ENCODE data around the gene AIRE. TPM values are rescaled to one million over a fixed set of nuclear protein-coding genes. Genes with fewer than 3 reads are reported as not detected.
"Not testable (repeated sequence)": the region's sequence is repeated elsewhere in the genome, so short reads cannot be mapped to it uniquely, and the experiment has no call there.

The AIRE gene
- total and polyA plus RNA-seq, 3 experiments from 2014 or later = 0.22 TPM; not detected in 2

- no peaks in the 10 kb centered on the region for H3K36me3 Mint-ChIP-seq
- H3K27ac Mint-ChIP-seq = no peak overlapping the region
- Histone ChIP-seq H3K9me3 (ENCODE audit: low read length) (no peaks in the 10 kb centered on the region), H3K36me3 (ENCODE audit: insufficient read depth, low read length) (no peaks in the 10 kb centered on the region), H3K27me3 (ENCODE audit: insufficient read depth, low read length, poor library complexity, severe bottlenecking) (no peaks in the 10 kb centered on the region), H3K27ac (ENCODE audit: low read depth, low read length) (no peak overlapping the region), H3K4me1 (ENCODE audit: insufficient read depth, low read length) (no peaks in the 10 kb centered on the region), H3K4me3 (ENCODE audit: low read length) (no peak overlapping the region)
- ChIA-PET CTCF (no interaction called here), POLR2A (no interaction called here)
- DNase-seq = no peak
- H3K27me3 Mint-ChIP-seq = peaks cover 0 to 2% of the 10 kb centered on the region in 2 donors
- no peak overlapping the region for H3K4me3 Mint-ChIP-seq
- no peaks in the 10 kb centered on the region for H3K9me3 Mint-ChIP-seq
- no peaks in the 10 kb centered on the region for H3K4me1 Mint-ChIP-seq
These were observed 10.6 kb upstream of the AIRE start for GRCh38 chr21:44275041-44275440.

GRCh38 chr21:44279354-44280260 is 6.1 kb upstream of the AIRE start:
- no peak overlapping the region for H3K27ac Mint-ChIP-seq
- no peak overlapping the region for H3K27ac ChIP-seq (ENCODE audit: low read depth, low read length)

GRCh38 chr21:44281801-44282200 is 3.9 kb upstream of the AIRE start:
- no peak overlapping the region for H3K4me3 Mint-ChIP-seq
- no peaks in the 10 kb centered on the region for H3K27me3 ChIP-seq (ENCODE audit: insufficient read depth, low read length, poor library complexity, severe bottlenecking)
- H3K27ac Mint-ChIP-seq = no peak overlapping the region
- H3K4me3 ChIP-seq (ENCODE audit: low read length) = no peak overlapping the region
- H3K9me3 Mint-ChIP-seq = no peaks in the 10 kb centered on the region
- no peaks in the 10 kb centered on the region for H3K9me3 ChIP-seq (ENCODE audit: low read length)
- no peaks in the 10 kb centered on the region for H3K4me1 Mint-ChIP-seq
- POLR2A ChIA-PET = no interaction called here
- no peaks in the 10 kb centered on the region for H3K36me3 ChIP-seq (ENCODE audit: insufficient read depth, low read length)
- no peak overlapping the region for H3K27ac ChIP-seq (ENCODE audit: low read depth, low read length)
- CTCF ChIA-PET = no interaction called here
- no peaks in the 10 kb centered on the region for H3K36me3 Mint-ChIP-seq
- no peak for DNase-seq
- H3K4me1 ChIP-seq (ENCODE audit: insufficient read depth, low read length) = no peaks in the 10 kb centered on the region
- peaks cover 0 to 2% of the 10 kb centered on the region in 2 donors for H3K27me3 Mint-ChIP-seq

More at GRCh38 chr21:44279354-44280260, 6.1 kb upstream of the AIRE start:
- H3K36me3 ChIP-seq (ENCODE audit: insufficient read depth, low read length) = no peaks in the 10 kb centered on the region
- no peaks in the 10 kb centered on the region for H3K36me3 Mint-ChIP-seq
- CTCF ChIA-PET = interaction anchor here (1.0 kb wide), 1 partner anchor 18 kb away, joined by 3 read pairs; no protein-coding TSS in a partner anchor
- no peaks in the 10 kb centered on the region for H3K4me1 Mint-ChIP-seq
- H3K27me3 ChIP-seq (ENCODE audit: insufficient read depth, low read length, poor library complexity, severe bottlenecking) = no peaks in the 10 kb centered on the region
- H3K9me3 ChIP-seq (ENCODE audit: low read length) = no peaks in the 10 kb centered on the region
- POLR2A ChIA-PET = no interaction called here
- no peak for DNase-seq
- H3K4me1 ChIP-seq (ENCODE audit: insufficient read depth, low read length) = no peaks in the 10 kb centered on the region
- no peak overlapping the region for H3K4me3 Mint-ChIP-seq
- H3K27me3 Mint-ChIP-seq = peaks cover 0 to 2% of the 10 kb centered on the region in 2 donors
- H3K9me3 Mint-ChIP-seq = no peaks in the 10 kb centered on the region
- no peak overlapping the region for H3K4me3 ChIP-seq (ENCODE audit: low read length)

GRCh38 chr21:44282370-44282769 is 3.3 kb upstream of the AIRE start:
- no peaks in the 10 kb centered on the region for H3K9me3 Mint-ChIP-seq
- DNase-seq = no peak
- H3K4me1 Mint-ChIP-seq = no peaks in the 10 kb centered on the region

GRCh38 chr21:44283211-44283785 is 2.4 kb upstream of the AIRE start:
- H3K4me3 ChIP-seq (ENCODE audit: low read length); H3K4me1 ChIP-seq (ENCODE audit: insufficient read depth, low read length); DNase-seq; H3K36me3 ChIP-seq (ENCODE audit: insufficient read depth, low read length); H3K4me3 Mint-ChIP-seq; H3K9me3 Mint-ChIP-seq; H3K4me1 Mint-ChIP-seq; CTCF ChIA-PET; H3K27me3 ChIP-seq (ENCODE audit: insufficient read depth, low read length, poor library complexity, severe bottlenecking); H3K27ac ChIP-seq (ENCODE audit: low read depth, low read length); H3K36me3 Mint-ChIP-seq; POLR2A ChIA-PET; H3K27me3 Mint-ChIP-seq; H3K9me3 ChIP-seq (ENCODE audit: low read length): not testable (repeated sequence)
- peak overlapping the region in 1 of 8 donors; percentile 47 for H3K27ac Mint-ChIP-seq

More at GRCh38 chr21:44282370-44282769, 3.3 kb upstream of the AIRE start:
- no peak overlapping the region for H3K4me3 Mint-ChIP-seq
- H3K27me3 Mint-ChIP-seq = peaks cover 0 to 2% of the 10 kb centered on the region in 2 donors
- H3K27ac Mint-ChIP-seq = no peak overlapping the region
- H3K27me3 ChIP-seq (ENCODE audit: insufficient read depth, low read length, poor library complexity, severe bottlenecking) = no peaks in the 10 kb centered on the region
- no peaks in the 10 kb centered on the region for H3K36me3 ChIP-seq (ENCODE audit: insufficient read depth, low read length)
- H3K27ac ChIP-seq (ENCODE audit: low read depth, low read length) = no peak overlapping the region
- H3K4me3 ChIP-seq (ENCODE audit: low read length) = no peak overlapping the region
- ChIA-PET CTCF (no interaction called here), POLR2A (no interaction called here)
- no peaks in the 10 kb centered on the region for H3K4me1 ChIP-seq (ENCODE audit: insufficient read depth, low read length)
- no peaks in the 10 kb centered on the region for H3K9me3 ChIP-seq (ENCODE audit: low read length)
- H3K36me3 Mint-ChIP-seq = no peaks in the 10 kb centered on the region

- no peak overlapping the region for H3K4me3 Mint-ChIP-seq
These were observed 1.7 kb upstream of the AIRE start for GRCh38 chr21:44283948-44284347.

GRCh38 chr21:44286086-44286715 is 525 bp downstream of the AIRE start:
- H3K27me3 Mint-ChIP-seq = peaks cover 5 to 6% of the 10 kb centered on the region in 2 donors
- no peaks in the 10 kb centered on the region for H3K9me3 ChIP-seq (ENCODE audit: low read length)
- H3K27me3 ChIP-seq (ENCODE audit: insufficient read depth, low read length, poor library complexity, severe bottlenecking) = no peaks in the 10 kb centered on the region
- no peaks in the 10 kb centered on the region for H3K36me3 ChIP-seq (ENCODE audit: insufficient read depth, low read length)
- no peaks in the 10 kb centered on the region for H3K9me3 Mint-ChIP-seq
- no peak overlapping the region for H3K27ac Mint-ChIP-seq
- no peaks in the 10 kb centered on the region for H3K36me3 Mint-ChIP-seq
- H3K27ac ChIP-seq (ENCODE audit: low read depth, low read length) = no peak overlapping the region
- no peak for DNase-seq
- H3K4me3 ChIP-seq (ENCODE audit: low read length) = no peak overlapping the region
- ChIA-PET CTCF (no interaction called here), POLR2A (interaction anchor here (0.7 kb wide), 1 partner anchor 164 kb away, joined by 6 read pairs; no protein-coding TSS in a partner anchor)
- H3K4me1 ChIP-seq (ENCODE audit: insufficient read depth, low read length) = no peaks in the 10 kb centered on the region
- H3K4me1 Mint-ChIP-seq = peaks cover 0 to 2% (median 0%) of the 10 kb centered on the region in 3 donors
- no peak overlapping the region for H3K4me3 Mint-ChIP-seq

More at GRCh38 chr21:44283948-44284347, 1.7 kb upstream of the AIRE start:
- H3K27ac ChIP-seq (ENCODE audit: low read depth, low read length) = no peak overlapping the region
- H3K4me3 ChIP-seq (ENCODE audit: low read length) = no peak overlapping the region
- Mint-ChIP-seq H3K9me3 (no peaks in the 10 kb centered on the region), H3K27ac (peak overlapping the region in 1 of 8 donors; percentile 47), H3K36me3 (no peaks in the 10 kb centered on the region), H3K27me3 (peaks cover 6 to 8% of the 10 kb centered on the region in 2 donors), H3K4me1 (no peaks in the 10 kb centered on the region)
- H3K9me3 ChIP-seq (ENCODE audit: low read length) = no peaks in the 10 kb centered on the region
- no peaks in the 10 kb centered on the region for H3K4me1 ChIP-seq (ENCODE audit: insufficient read depth, low read length)
- no peaks in the 10 kb centered on the region for H3K36me3 ChIP-seq (ENCODE audit: insufficient read depth, low read length)
- POLR2A ChIA-PET = no interaction called here
- CTCF ChIA-PET = no interaction called here
- DNase-seq = no peak
- H3K27me3 ChIP-seq (ENCODE audit: insufficient read depth, low read length, poor library complexity, severe bottlenecking) = no peaks in the 10 kb centered on the region
